ENCODE data around the gene DACT1. TPM values are rescaled to one million over a fixed set of nuclear protein-coding genes. Genes with fewer than 3 reads are reported as not detected.

Gene DACT1
- total RNA-seq, 1 donor from 2014 or later, result 17.0 TPM

DNA sequence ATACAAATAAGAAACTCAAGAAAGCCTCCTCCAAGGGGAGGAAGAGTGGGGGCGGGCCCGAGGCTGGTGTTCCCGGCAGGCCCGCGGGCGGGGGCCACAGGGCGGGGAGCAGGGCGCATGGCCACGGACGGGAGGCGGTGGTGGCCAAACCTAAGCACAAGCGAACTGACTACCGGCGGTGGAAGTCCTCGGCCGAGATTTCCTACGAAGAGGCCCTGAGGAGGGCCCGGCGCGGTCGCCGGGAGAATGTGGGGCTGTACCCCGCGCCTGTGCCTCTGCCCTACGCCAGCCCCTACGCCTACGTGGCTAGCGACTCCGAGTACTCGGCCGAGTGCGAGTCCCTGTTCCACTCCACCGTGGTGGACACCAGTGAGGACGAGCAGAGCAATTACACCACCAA is 8.7 kb downstream of the DACT1 start:
- Histone ChIP-seq H3K4me3 (ENCODE audit: low read depth, low read length) (no peak overlapping the region), H3K27me3 (ENCODE audit: control insufficient read depth, insufficient read depth, low read length) (no peaks in the 10 kb centered on the region), H3K36me3 (ENCODE audit: control insufficient read depth, insufficient read depth, low read length) (no peaks in the 10 kb centered on the region)
- DNase-seq (ENCODE audit: low read depth), result no peak
- TF ChIP-seq CTCF (IDR thresholded peaks at IDR 0.05; ENCODE audit: insufficient read depth, low read length, poor library complexity, severe bottlenecking), result no peak

GRCh38 chr14:58647777-58648176 is 10.0 kb downstream of the DACT1 start:
- Histone ChIP-seq H3K27me3 (ENCODE audit: control insufficient read depth, insufficient read depth, low read length) (no peaks in the 10 kb centered on the region), H3K36me3 (ENCODE audit: control insufficient read depth, insufficient read depth, low read length) (no peaks in the 10 kb centered on the region), H3K4me3 (ENCODE audit: low read depth, low read length) (no peak overlapping the region)
- TF ChIP-seq CTCF (IDR thresholded peaks at IDR 0.05; ENCODE audit: insufficient read depth, low read length, poor library complexity, severe bottlenecking), result no peak
- no peak for DNase-seq (ENCODE audit: low read depth)

DNA sequence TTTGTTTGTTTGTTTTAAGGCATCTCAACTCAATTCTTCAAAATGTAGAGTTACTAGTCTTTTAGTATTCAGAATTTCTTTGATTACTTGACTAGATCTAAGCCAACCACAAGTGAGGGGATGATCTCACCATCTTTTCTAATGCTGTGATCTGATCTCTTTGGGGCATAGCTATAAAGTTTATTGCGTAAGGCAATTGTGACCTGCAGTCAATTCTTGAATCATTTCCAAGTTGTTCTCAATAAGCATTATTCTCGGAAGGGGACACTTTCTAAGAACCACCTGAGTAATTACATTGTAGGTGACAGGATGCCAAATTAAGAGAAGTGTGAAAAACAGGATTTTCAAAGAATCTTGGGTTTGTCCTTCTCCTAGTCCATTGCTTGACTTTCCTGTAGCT is 13.1 kb downstream of the DACT1 start:
- Histone ChIP-seq H3K36me3 (ENCODE audit: control insufficient read depth, insufficient read depth, low read length) (no peaks in the 10 kb centered on the region), H3K4me3 (ENCODE audit: low read depth, low read length) (no peak overlapping the region), H3K27me3 (ENCODE audit: control insufficient read depth, insufficient read depth, low read length) (no peaks in the 10 kb centered on the region)
- no peak for DNase-seq (ENCODE audit: low read depth)
- TF ChIP-seq CTCF (IDR thresholded peaks at IDR 0.05; ENCODE audit: insufficient read depth, low read length, poor library complexity, severe bottlenecking), result no peak

DNA sequence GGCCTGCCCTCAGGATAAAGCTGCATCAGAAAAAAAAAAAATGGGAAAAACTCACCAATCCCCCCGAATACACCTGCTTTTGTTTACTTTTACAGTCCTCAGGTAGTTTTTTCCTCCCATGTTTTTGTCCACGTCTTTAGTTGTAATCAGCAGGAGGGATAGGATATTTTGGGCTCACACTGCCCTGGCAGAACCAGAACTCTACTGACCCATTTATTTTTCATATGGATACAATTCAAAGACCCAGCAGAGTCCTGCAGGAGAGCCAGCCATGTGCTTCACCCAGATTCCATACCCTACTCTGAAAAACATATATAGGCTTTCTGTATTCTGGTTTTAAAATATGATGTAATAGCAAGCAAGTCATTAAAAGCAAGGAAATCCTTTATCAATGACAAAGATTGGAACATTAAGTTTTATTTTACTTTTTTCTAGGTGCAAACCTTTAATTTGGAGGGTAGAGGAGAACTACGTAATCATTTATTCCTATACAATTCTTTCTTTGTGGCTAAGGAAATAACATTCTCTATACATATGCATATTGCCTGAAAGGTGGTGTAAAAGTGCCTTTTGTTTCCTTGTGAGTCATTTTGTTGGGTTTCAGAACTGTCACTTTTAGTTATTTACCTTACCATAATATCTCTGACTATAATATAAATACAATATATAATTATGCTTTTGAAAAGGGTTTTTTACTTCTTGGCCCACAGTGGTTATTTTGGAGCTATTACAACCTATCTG is 19.1 kb downstream of the DACT1 start:
- Histone ChIP-seq H3K4me3 (ENCODE audit: low read depth, low read length) (no peak overlapping the region), H3K27me3 (ENCODE audit: control insufficient read depth, insufficient read depth, low read length) (no peaks in the 10 kb centered on the region), H3K36me3 (ENCODE audit: control insufficient read depth, insufficient read depth, low read length) (no peaks in the 10 kb centered on the region)
- TF ChIP-seq CTCF (IDR thresholded peaks at IDR 0.05; ENCODE audit: insufficient read depth, low read length, poor library complexity, severe bottlenecking), result no peak
- DNase-seq (ENCODE audit: low read depth), result no peak

DNA sequence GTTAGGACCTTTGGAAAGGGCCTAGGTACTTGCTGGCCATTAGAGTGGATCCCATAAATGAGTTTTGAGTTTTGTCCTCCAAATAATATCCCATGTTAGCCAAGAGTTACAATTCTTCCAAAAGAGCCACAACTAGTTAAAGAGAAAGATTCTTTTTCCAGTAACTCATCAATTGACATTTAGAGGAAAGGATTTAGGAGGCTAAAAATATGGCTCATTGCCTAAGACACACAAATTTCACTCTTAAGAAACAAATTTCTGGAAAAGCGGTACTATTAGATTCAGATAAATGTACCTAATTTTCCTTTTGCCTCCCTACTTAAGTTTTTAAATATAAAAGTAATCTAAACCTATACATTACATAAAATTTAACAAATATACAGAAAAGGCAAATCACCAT is 21.3 kb downstream of the DACT1 start:
- Histone ChIP-seq H3K27me3 (ENCODE audit: control insufficient read depth, insufficient read depth, low read length) (no peaks in the 10 kb centered on the region), H3K36me3 (ENCODE audit: control insufficient read depth, insufficient read depth, low read length) (no peaks in the 10 kb centered on the region), H3K4me3 (ENCODE audit: low read depth, low read length) (no peak overlapping the region)
- no peak for DNase-seq (ENCODE audit: low read depth)
- TF ChIP-seq CTCF (IDR thresholded peaks at IDR 0.05; ENCODE audit: insufficient read depth, low read length, poor library complexity, severe bottlenecking), result no peak

GRCh38 chr14:58659846-58660245 is 22.1 kb downstream of the DACT1 start:
- no peak for DNase-seq (ENCODE audit: low read depth)
- no peak for TF ChIP-seq CTCF (IDR thresholded peaks at IDR 0.05; ENCODE audit: insufficient read depth, low read length, poor library complexity, severe bottlenecking)
- H3K36me3 ChIP-seq (ENCODE audit: control insufficient read depth, insufficient read depth, low read length), result no peaks in the 10 kb centered on the region
- no peaks in the 10 kb centered on the region for H3K27me3 ChIP-seq (ENCODE audit: control insufficient read depth, insufficient read depth, low read length)
- no peak overlapping the region for H3K4me3 ChIP-seq (ENCODE audit: low read depth, low read length)
